ENCODE results near the gene TPX2. TPM values are rescaled to one million over a fixed set of nuclear protein-coding genes. Genes with fewer than 3 reads are reported as not detected.

Gene TPX2
- total RNA-seq, 4 donors from 2014 or later, result 4.4 to 11.2 (median 9.7) TPM

DNA sequence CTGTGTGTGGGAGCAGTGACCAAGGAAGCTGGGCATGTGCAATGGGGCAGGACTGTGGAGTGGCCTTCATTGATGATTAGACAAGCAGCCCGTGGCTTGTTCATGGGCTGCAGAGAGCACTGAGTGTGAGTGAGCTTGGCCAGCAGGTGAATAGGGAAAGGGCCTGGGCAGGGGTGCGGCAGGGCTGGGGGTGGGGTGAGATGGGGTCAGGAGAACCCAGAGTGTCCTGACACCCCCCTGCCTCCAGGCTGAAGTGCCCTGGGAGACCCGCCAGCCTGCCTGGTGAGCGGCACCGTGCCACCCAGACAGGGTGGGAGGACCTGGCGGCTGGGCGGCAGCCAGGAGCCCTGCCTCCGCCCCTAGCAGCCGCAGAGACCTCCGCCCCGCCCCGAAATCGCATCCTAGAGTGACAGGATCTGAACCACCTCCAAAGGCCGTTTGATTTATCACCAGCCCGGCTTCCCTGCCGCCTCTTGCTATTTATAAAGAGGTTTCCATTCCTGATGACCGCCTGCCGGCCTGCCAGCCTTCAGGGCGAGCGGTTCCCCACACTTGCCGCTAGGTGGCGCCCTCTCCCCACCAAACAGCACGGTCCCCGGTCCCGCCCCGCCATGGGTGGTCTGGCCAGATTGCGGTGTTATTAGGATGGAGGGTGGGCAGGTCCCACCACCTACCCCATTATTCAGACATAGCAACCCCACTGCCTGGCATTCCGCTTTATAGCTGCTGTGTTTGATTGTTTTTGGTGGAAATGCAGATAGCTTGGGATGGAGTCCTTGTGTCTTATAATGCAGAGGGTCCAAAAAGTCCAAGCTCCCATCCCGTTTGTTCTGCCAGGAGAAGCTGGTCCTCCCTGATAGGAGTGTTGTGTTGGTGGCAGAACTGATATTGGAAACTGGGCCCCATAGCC is 83.6 kb downstream of the TPX2 start:
- H3K4me1 ChIP-seq, result peaks cover 12% of the 10 kb centered on the region
- H3K36me3 ChIP-seq, result no peaks in the 10 kb centered on the region
- WGBS, result 6% methylated on average over 14 of the region's 29 CpGs
- no peaks in the 10 kb centered on the region for H3K9me3 ChIP-seq
- DNase-seq (ENCODE audit: low spot score in 2 of 2), result peak; percentile 82 to 88
- H3K27me3 ChIP-seq, result no peaks in the 10 kb centered on the region
- H3K4me3 ChIP-seq, result no peak overlapping the region
- H3K27ac ChIP-seq, result no peak overlapping the region
- TF ChIP-seq POLR2A (IDR thresholded peaks at IDR 0.05) (no peak), CTCF (IDR thresholded peaks at IDR 0.05) (peak; percentile 95 to 99), POLR2AphosphoS5 (IDR thresholded peaks at IDR 0.05) (no peak)

- no peak overlapping the region for H3K27ac ChIP-seq
Observed at GRCh38 chr20:31823360-31824124, 84.5 kb downstream of the TPX2 start.

DNA sequence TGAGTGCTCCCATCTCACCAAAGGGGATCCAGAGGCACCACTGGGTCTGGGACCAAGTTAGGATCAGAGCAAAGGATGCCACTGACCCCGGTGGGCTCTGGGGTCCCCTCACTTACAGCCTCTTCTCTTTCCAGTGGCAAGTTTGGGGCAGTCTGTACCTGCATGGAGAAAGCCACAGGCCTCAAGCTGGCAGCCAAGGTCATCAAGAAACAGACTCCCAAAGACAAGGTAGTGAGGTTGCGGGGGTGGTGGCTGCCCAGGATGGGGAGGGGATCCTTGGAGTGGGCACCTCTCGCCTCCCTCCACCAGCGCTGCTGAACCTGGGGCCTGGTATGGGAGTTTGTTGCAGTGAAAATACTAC is 85.0 kb downstream of the TPX2 start:
- H3K27me3 ChIP-seq, result no peaks in the 10 kb centered on the region
- DNase-seq (ENCODE audit: low spot score in 2 of 2), result no peak
- no peaks in the 10 kb centered on the region for H3K9me3 ChIP-seq
- TF ChIP-seq CTCF (IDR thresholded peaks at IDR 0.05) (no peak), POLR2AphosphoS5 (IDR thresholded peaks at IDR 0.05) (no peak), POLR2A (IDR thresholded peaks at IDR 0.05) (no peak), EP300 (IDR thresholded peaks at IDR 0.05) (no peak)
- 95% methylated on average over 3 of the region's 4 CpGs for WGBS
- peaks cover 12% of the 10 kb centered on the region for H3K4me1 ChIP-seq
- H3K36me3 ChIP-seq, result no peaks in the 10 kb centered on the region
- no peak overlapping the region for H3K27ac ChIP-seq
- no peak overlapping the region for H3K4me3 ChIP-seq

More at GRCh38 chr20:31823360-31824124, 84.5 kb downstream of the TPX2 start:
- TF ChIP-seq POLR2AphosphoS5 (IDR thresholded peaks at IDR 0.05) (no peak), POLR2A (IDR thresholded peaks at IDR 0.05) (no peak), EP300 (IDR thresholded peaks at IDR 0.05) (no peak), CTCF (IDR thresholded peaks at IDR 0.05) (no peak)
- no peaks in the 10 kb centered on the region for H3K27me3 ChIP-seq
- H3K4me1 ChIP-seq, result peaks cover 12% of the 10 kb centered on the region
- DNase-seq (ENCODE audit: low spot score in 2 of 2), result no peak
- H3K36me3 ChIP-seq, result no peaks in the 10 kb centered on the region
- H3K4me3 ChIP-seq, result no peak overlapping the region
- 71% methylated on average over 12 of the region's 14 CpGs for WGBS
- no peaks in the 10 kb centered on the region for H3K9me3 ChIP-seq

- WGBS, result 86% methylated on average over 14 of the region's 14 CpGs
- TF ChIP-seq CTCF (IDR thresholded peaks at IDR 0.05) (no peak), POLR2A (IDR thresholded peaks at IDR 0.05) (no peak), POLR2AphosphoS5 (IDR thresholded peaks at IDR 0.05) (no peak), EP300 (IDR thresholded peaks at IDR 0.05) (no peak)
- H3K4me1 ChIP-seq, result peaks cover 12% of the 10 kb centered on the region
Observed at GRCh38 chr20:31824554-31825313, 85.6 kb downstream of the TPX2 start.

More at GRCh38 chr20:31824554-31825313, 85.6 kb downstream of the TPX2 start:
- no peak for DNase-seq (ENCODE audit: low spot score in 2 of 2)
- H3K9me3 ChIP-seq, result no peaks in the 10 kb centered on the region
- no peaks in the 10 kb centered on the region for H3K36me3 ChIP-seq
- H3K27me3 ChIP-seq, result no peaks in the 10 kb centered on the region
- H3K27ac ChIP-seq, result no peak overlapping the region
- no peak overlapping the region for H3K4me3 ChIP-seq
